HG02588 (cell line): ENCODE results near the gene PRKN.
"Not testable (repeated sequence)": the region's sequence is repeated elsewhere in the genome, so short reads cannot be mapped to it uniquely, and the experiment has no call there.

Source experiments
- ATAC-seq: cut with Tn5 transposase; IDR thresholded peaks from one replicate; pipeline ENCODE4 v1.9.1; 2021; ENCODE audit warnings: mild to moderate bottlenecking, moderate library complexity; ENCODE audit not compliant: unreplicated experiment

PRKN gene

DNA sequence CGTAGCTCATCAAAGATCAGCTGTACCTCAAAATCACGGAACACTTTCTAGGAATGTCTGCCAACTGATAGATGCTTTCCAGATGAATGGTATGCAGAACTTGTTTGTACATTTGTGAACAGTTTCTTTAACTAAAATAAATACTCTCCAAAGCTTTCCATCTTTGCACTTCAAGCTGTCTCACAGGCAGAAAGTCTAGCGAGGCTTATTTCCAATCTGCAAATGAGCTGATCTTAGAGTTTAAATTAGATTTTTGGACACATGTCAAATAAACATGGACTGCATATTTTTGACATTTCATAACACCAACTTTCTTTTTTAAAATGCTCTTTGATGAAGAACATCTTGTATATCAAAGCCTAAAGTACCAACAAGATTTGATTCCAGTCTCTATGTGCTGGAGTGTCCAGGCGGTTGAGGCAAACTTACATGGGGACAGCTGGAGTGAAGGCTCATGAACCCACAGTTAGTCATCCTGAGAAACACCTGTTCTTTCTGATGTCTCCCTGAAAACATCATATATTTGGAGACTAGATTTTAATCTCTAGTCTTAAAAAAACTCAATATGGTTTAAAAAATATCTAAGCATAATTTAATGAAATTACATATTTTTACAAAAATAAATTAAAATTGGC lies 1185.1 kb downstream of the PRKN start:
- ATAC-seq, result no peak

DNA sequence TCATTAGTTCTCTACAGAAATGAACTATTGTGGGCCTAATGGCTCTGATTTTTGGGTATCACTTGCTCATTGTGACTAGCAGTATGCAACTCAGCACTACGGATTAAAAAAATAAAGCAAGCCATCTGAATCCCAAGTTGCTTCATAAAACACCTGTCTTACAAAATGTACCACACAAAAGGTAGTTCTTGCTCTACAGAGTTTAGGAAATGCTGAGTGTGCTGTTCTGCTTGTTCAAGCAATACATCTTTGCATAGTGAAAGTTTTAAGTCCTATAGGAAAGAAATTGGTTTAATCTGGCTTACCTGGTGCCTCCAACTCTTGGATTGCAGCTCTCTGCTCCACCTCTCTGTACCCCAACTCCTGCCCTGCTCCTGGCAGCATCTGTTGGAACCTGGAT lies 1187.0 kb downstream of the PRKN start:
- no peak for ATAC-seq

DNA sequence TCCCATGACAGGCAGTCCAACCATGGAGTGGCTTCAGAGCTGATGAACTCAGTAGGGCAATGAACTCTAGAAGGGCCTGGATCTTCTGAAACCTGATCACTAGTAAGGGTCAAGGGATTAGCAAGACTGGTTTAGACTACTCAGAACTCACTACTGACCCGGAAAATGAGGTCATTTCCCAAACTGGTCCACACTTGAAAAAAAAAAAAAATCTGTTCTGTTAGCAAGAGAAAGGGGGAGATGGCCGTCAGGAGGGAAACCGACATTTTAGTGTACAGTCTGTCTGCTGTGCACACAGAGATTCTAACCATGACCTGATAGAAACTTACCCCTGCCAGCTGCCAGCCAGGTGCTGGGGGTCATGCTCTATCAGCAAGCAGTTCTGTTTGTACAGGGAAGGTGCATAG lies 1191.3 kb downstream of the PRKN start:
- ATAC-seq, result no peak

DNA sequence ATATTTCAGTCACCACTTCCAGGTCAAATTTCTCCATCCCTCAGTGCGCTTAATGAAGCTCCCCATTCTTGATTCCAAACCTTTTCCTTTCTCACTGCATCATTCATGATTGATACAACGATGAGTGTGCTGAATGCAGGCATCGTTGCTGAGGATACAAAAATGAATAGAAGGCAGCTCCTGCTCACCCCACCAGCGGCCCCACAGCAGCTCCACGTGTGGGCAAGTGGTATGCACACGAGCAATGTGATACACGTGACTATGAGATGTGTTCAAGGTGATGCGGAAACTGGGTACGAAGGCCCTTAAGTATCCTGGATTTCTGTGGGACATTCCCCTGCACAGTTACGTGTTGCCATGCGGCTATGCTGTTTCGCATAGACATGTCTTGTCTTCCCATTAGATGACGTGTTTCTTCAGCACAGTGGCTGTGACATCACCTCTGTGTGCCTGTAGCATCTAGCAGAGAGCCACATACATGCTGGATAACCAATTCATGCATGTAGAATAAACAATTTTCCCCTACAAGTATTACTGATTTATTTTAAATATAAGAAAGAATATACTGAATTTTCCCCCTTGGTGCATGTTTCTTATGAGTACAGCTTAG lies 1193.2 kb downstream of the PRKN start:
- ATAC-seq, result no peak

DNA sequence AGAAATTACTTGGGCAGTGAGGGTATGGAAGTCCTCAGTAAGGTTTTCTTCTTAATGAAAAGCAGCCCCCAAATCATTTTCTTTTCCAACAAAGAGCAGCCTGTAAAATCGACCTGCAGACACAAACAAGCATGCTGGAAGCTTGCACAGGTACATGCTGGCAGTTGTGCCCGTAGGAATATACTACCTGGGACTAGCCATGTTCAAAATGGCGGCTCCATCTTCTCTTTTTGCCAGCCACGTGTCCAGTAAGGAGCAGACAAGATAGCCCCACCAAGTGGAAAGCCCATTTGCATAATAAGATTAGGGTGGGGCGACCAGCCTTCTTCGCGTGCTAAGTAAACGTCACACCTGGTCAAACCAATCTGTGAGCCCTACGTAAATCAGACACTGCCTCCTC lies 1194.3 kb downstream of the PRKN start:
- ATAC-seq, result no peak

DNA sequence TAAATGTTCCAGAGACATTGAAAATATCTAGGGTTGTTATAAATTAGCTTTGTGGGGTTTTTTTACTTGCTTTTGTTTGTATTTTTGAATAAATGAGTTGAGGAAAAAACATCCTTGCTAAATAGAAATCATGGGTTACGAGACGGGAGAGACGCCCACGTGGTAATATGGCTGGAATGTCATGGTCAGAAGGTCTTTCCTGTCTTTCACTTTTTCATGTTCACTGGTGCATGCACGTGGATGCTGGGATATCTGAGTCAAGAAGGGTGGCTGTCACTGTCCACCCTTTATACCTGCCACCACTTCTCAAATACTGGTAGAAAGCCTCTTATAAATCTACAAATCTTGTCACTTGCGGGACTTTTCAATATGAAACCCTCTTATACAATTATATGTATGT lies 1195.0 kb downstream of the PRKN start:
- ATAC-seq, result no peak

DNA sequence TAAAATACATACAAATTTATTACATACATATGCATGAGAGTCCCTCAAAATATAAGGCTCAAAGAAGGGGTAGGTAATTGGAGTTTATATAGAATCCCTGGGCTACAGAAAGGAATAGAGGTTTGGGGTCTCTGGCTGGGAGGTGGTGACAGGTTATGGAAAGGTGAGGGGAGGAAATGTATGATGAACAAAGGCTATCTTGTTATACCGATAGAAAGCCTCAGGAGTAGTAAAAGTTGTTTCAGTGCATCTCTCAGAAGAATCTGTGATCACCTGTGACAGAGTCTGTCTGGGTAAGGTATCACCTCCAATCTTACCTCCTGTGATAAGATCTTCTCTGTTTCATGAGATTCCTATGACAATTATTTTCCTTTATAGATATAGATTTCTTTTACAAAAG lies 1200.8 kb downstream of the PRKN start:
- no peak for ATAC-seq

DNA sequence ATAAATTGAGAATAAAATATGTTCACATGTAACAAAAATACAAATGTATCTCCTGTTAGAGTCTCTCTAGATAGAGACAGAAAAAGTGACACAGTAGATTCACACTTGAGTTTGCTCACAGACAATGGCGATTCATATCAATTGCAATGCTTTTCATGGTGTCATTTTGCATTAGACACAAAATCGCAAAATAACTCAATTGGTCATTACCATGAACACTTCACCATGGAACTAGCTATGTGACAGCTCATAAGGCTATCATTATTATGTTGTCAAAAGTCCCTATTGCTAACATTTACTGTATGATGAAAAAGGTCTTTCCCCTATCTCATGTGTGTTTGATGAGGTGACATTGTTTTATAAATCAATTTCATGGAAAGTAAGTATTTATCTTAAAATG lies 1204.2 kb downstream of the PRKN start:
- ATAC-seq, result no peak

DNA sequence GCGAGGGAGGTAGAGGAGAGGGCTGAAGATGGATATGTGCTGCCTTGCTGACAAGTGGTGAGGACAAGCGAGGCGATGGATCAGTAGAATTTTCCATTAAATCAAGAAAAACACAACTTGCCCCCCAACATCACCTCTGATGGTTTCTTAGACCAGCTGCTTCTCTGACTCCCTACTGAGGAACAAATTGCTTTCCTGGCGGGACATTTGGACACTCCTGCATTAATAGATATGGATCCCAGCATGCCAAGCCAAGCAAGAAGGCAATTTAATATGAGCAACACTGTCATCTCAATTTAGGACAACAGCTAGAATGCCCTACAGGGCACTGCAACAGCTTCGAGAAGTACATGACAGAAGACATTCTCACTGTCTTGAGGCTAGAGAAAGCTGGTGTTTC lies 1205.3 kb downstream of the PRKN start:
- ATAC-seq, result no peak

DNA sequence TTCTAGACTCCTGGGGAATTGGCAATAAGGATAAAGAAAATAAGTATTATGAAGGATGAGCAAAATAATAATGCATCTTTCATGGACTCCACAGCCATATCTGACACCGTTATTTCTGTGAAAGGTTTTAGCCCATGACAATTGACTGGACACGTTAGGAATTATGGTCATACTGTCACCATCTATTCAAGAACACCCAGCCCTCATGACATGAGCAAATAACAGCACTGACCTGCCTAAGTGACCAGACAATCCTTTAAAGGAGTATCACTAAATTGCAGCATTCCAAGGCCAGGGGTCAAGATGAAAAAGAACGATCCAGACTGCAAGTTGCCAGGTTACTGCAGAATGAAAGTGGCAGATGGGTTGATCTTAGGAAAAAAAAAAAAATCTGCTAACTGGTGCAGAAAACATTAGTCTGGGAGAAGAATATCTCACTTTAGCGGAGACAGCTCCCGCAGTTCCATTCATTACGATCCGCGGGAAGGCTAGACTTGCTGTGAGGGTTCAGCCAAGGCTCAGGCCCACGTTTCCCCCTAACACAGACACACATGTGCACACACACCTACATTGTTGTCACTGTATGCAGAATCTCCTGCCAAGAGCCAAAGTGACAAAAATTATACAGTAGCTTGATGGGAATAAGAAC lies 1216.0 kb downstream of the PRKN start:
- no peak for ATAC-seq

DNA sequence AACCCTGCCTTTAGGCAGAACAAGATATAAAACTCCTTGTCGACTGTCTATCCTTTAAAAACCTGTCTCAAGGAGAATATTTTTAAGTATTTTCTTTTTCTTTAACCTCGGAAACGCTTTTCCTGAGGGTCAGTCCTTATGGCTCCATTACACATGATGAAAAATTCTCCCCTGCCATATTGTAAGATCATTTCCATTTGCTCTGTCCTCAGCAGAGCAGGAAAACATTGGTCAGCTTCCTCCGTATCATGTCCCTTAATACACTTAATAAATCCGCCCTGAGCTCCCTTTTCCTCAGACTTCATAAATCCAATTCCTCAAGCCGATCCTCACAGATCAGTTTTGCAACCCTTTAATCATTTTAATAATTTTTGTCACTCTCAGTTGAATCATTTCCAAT lies 1219.2 kb downstream of the PRKN start:
- no peak for ATAC-seq

DNA sequence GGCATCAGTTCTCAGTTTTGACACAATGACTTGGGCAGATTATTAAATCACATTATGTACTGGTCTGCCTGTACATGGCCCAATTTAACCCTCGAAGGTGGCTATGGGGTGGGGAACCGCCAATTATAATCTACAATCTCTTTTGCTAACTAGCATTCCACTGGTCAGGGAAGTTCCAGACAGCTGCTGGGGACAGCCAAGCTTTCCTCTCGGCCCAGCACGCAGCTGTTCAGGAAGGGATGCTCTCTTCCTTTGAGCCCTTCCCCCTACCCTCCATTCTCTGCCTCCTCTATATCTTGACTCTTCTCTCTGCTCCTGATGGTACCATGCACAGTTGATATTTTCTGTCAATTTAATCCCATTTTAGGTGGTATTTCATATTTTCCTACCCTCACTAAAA lies 1220.2 kb downstream of the PRKN start:
- no peak for ATAC-seq

DNA sequence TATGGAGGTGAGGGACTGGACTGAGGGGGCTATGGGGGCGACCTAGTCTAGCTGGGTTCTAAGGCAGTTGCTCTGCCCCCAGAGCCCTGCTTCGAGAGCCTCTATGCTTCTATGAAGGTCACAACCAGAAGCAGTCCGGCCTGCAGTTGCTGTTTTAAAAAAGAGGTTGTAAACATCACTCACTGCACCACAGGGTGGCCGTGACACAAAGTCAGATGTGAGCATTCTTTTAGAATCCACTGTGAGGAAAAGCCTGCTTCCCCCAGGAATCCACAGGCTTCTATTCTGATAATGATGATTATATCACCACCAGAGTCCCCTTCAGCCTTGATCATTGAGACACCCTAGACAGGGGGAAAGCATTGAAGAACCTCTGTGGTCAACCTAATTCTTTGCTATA lies 1224.0 kb downstream of the PRKN start:
- no peak for ATAC-seq

DNA sequence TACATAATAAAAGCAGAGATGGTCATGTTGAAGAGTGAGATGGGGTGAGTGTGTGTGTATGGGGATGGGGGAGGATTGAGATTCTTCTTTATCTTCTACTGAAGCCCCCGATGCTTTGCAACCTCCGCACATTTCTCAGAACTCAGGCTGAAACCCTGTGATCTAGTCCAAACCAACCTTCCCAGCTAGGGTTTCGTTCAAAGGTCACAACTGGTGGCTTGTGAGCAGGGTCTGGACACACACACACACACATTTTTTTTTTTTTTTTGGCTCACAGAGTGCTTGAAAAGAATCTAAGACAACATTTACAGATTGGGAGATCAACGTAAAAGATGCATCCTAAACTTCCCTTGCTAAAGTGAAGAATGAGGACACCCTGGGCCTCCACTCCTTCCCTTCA lies 1228.7 kb downstream of the PRKN start:
- no peak for ATAC-seq

DNA sequence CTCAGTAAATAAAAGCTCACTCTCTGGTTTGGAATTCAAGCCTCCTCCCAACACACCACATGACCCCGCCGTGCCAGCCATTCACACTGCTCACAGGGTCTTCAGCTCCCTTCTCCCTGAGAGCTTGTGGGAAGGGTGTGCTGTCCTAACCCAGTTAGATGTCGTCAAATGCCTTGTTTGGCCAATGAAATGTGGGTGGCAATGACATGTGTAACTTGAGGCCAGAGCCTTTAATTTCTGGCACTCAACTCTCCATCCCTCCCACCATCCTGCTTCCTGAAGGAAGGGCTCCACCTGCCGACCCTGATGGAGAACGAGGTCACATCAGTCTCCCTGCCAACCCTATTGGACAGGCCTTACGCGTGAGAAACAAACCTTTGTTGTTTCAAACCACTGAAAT lies 1229.2 kb downstream of the PRKN start:
- ATAC-seq, result no peak

DNA sequence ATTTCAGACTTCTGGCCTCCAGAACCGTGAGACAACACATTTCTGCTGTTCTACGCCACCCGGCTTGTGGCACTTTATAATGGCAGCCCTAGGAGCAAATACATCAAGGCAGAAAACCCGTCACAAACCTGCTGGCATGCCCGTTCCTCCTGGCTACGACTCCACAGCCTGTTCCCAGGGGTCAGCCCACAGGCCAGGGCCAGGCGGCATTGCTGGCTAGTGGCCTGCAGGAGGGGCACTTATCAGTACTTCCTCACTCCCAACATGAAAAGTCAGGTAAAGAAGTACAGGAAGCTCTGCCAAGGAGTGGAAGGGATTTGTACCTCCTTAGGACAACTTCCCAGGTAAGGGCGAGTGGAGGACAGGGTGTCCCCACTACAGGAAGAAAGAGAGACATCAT lies 1230.6 kb downstream of the PRKN start:
- ATAC-seq, result no peak

DNA sequence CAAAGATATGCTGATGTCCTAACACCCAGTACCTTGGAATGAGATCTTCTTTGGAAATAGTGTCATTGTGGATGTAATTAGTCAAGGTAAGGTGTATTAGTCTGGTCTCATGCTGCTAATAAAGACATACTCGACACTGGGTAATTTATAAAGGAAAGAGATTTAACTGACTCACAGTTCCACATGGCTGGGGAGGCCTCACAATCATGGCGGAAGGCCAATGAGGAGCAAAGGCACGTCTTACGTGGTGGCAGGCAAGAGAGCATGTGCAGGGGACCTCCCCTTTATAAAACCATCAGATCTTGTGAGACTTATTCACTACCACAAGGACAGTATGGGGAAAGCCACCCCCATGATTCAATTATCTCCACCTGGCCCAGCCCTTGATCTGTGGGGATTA lies 1231.3 kb downstream of the PRKN start:
- not testable (repeated sequence) for ATAC-seq

DNA sequence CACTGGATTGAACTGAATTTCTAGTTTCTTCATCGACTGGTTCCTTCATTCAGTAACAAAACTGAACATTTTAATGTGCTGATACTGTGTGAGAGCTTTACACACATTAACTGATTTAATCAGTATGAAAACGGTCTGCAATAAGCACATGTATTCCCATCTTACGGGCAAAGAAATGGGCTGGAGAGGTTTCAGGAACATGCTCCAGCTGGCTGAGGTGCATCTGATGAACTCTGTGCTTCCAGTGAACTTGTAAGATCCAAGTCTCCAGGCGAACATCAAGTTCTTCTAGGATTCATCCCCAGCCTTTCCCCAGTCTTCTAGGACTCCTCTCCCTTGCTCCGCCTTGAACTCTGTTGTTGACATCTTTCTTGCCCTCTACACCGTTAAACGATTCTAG lies 1233.0 kb downstream of the PRKN start:
- no peak for ATAC-seq

DNA sequence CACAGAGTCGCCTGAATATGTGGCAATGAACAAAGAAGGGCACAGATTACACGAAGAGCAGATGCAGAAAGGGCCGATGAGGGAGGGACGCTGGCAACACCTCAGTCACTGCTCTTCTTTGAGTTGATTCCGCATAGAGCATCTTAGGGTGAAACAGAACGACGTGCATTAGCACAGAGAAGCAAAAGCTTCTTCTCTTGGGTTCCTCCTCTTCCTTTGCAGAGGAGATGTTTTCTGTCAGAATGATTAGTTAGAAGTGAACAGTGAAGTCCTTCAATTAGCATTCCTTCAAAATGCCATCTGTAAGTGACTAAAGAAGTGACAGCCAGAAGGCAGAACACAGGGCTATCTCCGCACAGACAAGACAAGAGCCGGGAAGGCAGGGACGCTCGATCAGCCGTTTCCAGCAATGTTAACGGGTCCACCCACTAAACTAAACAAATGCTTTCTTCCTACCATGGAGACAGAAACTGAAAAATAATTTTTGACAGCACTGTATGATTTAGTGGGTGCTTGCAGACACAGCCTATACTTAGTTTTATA lies 1233.9 kb downstream of the PRKN start:
- no peak for ATAC-seq

DNA sequence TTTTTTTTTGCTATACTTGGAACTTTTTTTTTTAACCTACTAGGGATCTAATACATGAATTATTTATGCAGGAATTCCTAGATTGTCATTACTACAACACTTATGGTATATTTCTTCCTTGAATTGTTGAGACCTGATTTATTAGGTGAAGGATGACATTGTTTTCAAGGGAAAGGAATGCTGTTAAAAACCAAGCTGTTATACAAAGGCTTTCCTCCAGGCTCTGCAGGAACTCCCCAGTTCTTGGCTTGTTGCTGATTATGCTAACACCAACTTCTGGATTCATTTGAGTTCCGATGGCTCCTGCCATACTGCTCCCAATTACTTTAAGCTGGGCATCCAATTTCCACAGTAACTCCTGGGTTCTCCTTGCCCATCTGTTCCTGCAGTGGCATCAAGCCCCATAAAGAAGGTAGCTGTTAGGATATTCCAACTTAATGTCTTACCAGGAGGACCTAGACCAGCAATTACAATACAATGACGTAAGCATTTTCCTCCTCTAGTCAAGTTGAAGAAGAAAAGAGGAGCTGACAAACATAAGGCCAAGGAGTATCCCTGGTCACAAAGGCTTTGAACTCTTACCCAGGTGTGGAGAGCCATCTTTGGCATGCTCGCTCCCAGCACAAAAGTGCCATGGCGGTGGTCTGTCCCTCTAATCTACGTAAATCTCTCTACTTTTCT lies 1237.8 kb downstream of the PRKN start:
- ATAC-seq, result no peak

DNA sequence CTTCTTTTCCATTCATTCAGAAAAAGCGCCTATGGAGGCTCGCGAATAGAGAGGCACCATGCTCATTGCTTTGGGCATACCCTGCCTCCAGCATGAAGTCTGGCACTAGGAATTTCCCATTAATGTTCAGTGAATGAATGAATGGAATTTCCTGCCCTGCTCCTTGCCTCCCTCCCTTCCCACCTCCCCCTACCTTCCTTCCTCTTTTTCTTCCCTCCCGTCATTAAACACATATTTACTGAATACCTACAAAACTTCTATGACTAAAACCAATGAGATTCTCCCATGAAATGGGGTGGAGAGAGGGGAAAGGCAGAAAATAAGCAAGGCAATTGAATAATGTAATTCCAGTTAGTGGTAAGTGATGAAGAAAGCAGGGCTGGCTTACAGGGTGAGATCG lies 1239.9 kb downstream of the PRKN start:
- no peak for ATAC-seq

DNA sequence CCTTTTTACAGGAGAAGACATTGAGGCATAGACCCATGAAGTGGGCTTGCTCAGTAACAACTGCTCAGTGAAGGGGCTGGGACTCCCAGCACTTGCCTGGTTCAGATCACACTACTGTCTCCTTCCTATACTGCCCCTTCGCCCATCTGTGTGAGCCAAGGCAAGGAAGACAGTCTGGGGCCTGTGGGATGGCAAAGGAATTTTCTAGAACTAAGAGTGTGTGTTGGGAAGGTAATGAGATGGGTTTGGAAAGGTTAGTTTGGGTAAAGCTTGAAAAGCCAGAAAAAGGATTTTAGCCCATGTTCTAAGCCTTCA lies 1240.4 kb downstream of the PRKN start:
- no peak for ATAC-seq
